ENCODE results near the gene MEIS2. TPM values are rescaled to one million over a fixed set of nuclear protein-coding genes. Genes with fewer than 3 reads are reported as not detected.
A peak's percentile ranks its signal among the peaks of the same experiment; 100 is the strongest.

The MEIS2 gene
- total RNA-seq, 6 experiments from 2014 or later: 31.8 to 48.0 (median 42.8) TPM

DNA sequence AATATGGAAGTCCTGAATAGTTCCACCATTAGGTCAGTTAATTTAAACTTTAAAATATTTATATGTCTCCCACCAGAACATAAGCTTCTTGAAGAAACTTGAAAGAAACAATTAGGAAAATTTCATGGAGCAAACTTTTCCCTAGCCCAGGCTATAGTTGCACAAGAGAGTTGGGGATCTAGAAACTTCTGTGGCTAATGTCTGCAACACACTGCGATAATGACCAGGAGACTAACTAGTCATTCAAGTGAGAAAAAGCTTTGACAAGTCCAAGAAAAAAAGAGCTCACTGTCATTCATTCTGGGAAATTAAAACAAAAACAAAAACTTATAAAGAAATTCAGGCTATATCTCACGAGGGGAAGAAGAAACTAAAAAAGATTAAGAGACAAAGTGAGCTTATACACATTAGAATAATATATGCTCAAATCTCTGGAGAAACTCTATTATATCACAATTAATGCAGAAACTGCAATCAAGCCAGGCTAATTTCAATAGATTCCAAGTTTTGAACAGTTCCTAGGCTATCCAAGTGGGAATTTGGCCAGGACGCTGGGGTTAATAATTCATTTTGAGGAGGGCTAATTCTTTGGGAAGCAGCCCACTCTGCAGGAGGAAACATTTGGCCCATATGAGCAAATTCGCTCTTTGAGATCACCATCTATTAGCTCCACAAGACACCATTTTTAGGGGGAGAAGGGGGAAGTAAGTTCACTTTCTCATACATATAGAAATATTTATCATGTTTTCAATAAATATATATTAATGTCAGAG is 134.6 kb downstream of the MEIS2 start:
- Mint-ChIP-seq H3K27me3 (ENCODE audit: insufficient read depth) (no peaks in the 10 kb centered on the region), H3K27ac (no peak overlapping the region), H3K4me3 (no peak overlapping the region), H3K4me1 (ENCODE audit: low read depth) (peaks cover 6% of the 10 kb centered on the region; the same call in 1 of the 2 replicates), H3K9me3 (no peaks in the 10 kb centered on the region), H3K36me3 (ENCODE audit: low read depth) (0 out of 2 replicates have a peak, but pooled peaks cover 3% of the 10 kb centered on the region)
- TF ChIP-seq, protein P1, sequence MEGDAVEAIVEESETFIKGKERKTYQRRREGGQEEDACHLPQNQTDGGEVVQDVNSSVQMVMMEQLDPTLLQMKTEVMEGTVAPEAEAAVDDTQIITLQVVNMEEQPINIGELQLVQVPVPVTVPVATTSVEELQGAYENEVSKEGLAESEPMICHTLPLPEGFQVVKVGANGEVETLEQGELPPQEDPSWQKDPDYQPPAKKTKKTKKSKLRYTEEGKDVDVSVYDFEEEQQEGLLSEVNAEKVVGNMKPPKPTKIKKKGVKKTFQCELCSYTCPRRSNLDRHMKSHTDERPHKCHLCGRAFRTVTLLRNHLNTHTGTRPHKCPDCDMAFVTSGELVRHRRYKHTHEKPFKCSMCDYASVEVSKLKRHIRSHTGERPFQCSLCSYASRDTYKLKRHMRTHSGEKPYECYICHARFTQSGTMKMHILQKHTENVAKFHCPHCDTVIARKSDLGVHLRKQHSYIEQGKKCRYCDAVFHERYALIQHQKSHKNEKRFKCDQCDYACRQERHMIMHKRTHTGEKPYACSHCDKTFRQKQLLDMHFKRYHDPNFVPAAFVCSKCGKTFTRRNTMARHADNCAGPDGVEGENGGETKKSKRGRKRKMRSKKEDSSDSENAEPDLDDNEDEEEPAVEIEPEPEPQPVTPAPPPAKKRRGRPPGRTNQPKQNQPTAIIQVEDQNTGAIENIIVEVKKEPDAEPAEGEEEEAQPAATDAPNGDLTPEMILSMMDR (IDR thresholded peaks at IDR 0.05): no peak
- no peak for DNase-seq

DNA sequence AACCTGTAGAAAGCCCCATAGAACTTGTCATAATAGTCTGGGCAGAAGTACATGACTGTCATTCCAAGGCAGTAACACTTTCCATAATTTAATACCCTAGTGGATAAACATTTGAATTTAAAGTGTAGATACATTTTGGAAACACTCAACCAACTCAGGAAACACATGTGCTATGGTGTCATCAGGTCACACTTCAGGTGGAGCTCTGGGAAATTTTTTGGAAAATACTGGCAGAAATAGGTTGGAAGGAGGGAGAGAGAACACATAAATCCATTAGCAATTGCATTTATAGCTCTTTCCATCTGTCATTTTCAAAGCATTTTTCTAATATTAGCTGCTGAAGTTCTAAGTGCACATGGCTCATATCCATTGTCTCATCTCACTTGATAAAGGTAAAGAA is 135.7 kb downstream of the MEIS2 start:
- Mint-ChIP-seq H3K36me3 (ENCODE audit: low read depth) (0 out of 2 replicates have a peak, but pooled peaks cover 3% of the 10 kb centered on the region), H3K27me3 (ENCODE audit: insufficient read depth) (no peaks in the 10 kb centered on the region), H3K27ac (no peak overlapping the region), H3K4me1 (ENCODE audit: low read depth) (peaks cover 18% of the 10 kb centered on the region), H3K4me3 (no peak overlapping the region), H3K9me3 (no peaks in the 10 kb centered on the region)
- TF ChIP-seq, protein P1 (IDR thresholded peaks at IDR 0.05): no peak
- no peak for DNase-seq

DNA sequence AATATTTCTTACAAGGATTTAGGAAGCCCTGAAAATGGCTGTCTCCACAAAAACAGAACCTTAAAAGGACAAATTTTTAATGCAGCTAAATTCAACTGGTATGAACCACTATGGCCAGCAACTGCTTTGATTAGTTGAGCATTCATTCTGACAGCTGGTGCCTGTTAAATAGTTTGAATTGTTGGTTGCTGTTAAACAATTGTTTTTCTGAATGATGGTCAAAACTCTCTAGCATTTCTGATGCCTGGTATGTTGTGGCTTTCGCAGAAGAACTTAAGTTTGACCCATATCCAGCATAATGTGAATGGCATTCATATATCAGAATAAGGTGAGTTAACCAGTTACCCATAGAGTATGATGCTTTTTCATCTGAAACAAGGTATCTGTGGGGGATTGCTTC is 138.4 kb downstream of the MEIS2 start:
- TF ChIP-seq, protein P1 (IDR thresholded peaks at IDR 0.05): no peak
- no peak for DNase-seq
- no peak overlapping the region for H3K4me3 Mint-ChIP-seq
- no peak overlapping the region for H3K27ac Mint-ChIP-seq
- H3K4me1 Mint-ChIP-seq (ENCODE audit: low read depth): peaks cover 42% of the 10 kb centered on the region
- no peaks in the 10 kb centered on the region for H3K9me3 Mint-ChIP-seq
- peaks cover 7% of the 10 kb centered on the region; the same call in 1 of the 2 replicates for H3K36me3 Mint-ChIP-seq (ENCODE audit: low read depth)
- H3K27me3 Mint-ChIP-seq (ENCODE audit: insufficient read depth): no peaks in the 10 kb centered on the region; the same call in 1 of the 2 replicates

DNA sequence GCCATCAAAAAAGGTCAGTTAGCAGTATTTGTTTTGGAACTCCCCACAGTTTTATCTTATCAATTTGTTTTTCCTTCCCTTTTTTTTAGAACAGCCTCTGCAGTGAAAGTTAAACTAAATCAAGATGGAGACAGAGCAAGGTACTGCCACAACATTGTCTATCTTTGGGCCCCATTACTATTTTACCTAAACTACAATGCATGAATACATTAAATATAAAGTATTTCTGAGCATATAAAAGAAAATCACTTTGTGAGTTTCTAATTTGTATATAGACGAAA is 139.5 kb downstream of the MEIS2 start:
- Mint-ChIP-seq H3K27ac (no peak overlapping the region), H3K9me3 (no peaks in the 10 kb centered on the region), H3K4me1 (ENCODE audit: low read depth) (peaks cover 42% of the 10 kb centered on the region), H3K27me3 (ENCODE audit: insufficient read depth) (no peaks in the 10 kb centered on the region; the same call in 1 of the 2 replicates), H3K36me3 (ENCODE audit: low read depth) (peaks cover 7% of the 10 kb centered on the region), H3K4me3 (peak overlapping the region; percentile 11; the same call in 1 of the 2 replicates)
- no peak for DNase-seq
- TF ChIP-seq, protein P1 (IDR thresholded peaks at IDR 0.05): no peak

DNA sequence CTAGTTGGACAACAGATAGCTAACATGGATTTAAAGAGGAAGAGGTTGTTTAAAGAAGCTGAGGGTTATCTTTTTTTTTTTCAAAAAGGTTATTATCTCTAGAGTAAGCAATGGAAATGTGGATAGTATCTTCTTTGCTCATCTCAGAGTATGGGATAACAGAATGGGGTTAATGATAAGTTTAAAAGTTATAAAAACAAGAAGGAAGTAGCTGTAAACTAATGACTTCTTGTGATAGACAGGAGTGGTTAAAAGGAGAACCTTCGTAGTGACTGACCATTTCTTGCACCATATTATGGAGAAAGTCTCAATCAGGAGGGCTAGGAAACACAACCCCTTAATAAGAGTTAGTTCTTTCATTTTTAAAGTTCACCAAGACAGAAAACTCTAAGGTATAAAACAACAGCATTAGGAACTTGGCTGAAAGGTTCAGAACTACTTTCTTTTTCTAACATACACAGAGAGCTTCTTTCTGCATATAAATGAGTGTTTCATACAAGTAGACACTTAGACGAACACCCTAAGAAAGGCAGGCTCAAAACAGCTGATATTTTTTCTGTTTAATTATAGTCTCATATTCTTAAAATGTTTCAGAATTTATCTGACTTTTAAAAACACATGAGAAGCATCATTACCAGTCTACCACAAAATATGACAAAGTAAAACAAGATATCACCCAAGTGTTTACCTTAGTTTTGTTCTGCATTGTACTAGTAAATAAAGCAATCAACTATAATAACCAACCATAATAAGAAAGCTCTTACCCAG is 140.0 kb downstream of the MEIS2 start:
- H3K36me3 Mint-ChIP-seq (ENCODE audit: low read depth): peaks cover 7% of the 10 kb centered on the region
- H3K27me3 Mint-ChIP-seq (ENCODE audit: insufficient read depth): no peaks in the 10 kb centered on the region; the same call in 1 of the 2 replicates
- H3K4me3 Mint-ChIP-seq: peak overlapping the region; percentile 29; the same call in 1 of the 2 replicates
- TF ChIP-seq, protein P1 (IDR thresholded peaks at IDR 0.05): no peak
- H3K27ac Mint-ChIP-seq: no peak overlapping the region
- H3K4me1 Mint-ChIP-seq (ENCODE audit: low read depth): peaks cover 45% of the 10 kb centered on the region
- H3K9me3 Mint-ChIP-seq: no peaks in the 10 kb centered on the region
- DNase-seq: no peak

All from HFFc6 (cell line).